Measurements from ENCODE around the gene THAP11.

The THAP11 gene

GRCh38 chr16:67853670-67854069, 11.6 kb downstream of the THAP11 start:
- DNase-seq (ENCODE audit: low read depth), result no peak
- TF ChIP-seq CTCF (IDR thresholded peaks at IDR 0.05; ENCODE audit: insufficient read depth, low read depth, low read length, missing control alignments), result no peak
- H3K4me3 ChIP-seq (ENCODE audit: low read depth, low read length), result no peak overlapping the region

DNA sequence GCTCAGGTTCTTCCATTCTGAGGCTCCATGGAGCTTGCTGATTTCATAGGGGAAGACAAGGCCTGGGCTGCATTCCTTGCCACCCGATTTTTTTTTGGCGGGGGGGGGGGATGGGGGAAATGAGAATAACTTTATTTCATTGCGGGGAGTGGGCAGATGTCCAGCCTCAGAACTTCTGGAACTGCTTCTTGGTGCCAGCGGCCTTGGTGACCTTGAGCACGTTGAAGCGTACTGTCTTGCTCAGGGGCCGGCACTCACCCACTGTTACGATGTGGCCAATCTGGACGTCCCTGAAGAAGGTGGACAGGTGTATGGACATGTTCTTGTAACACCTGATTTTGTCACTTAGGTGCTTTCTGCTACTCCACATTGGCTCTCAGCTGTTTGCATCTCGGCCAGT, 13.7 kb downstream of the THAP11 start:
- no peak for TF ChIP-seq CTCF (IDR thresholded peaks at IDR 0.05; ENCODE audit: insufficient read depth, low read depth, low read length, missing control alignments)
- no peak overlapping the region for H3K4me3 ChIP-seq (ENCODE audit: low read depth, low read length)
- DNase-seq (ENCODE audit: low read depth), result no peak

DNA sequence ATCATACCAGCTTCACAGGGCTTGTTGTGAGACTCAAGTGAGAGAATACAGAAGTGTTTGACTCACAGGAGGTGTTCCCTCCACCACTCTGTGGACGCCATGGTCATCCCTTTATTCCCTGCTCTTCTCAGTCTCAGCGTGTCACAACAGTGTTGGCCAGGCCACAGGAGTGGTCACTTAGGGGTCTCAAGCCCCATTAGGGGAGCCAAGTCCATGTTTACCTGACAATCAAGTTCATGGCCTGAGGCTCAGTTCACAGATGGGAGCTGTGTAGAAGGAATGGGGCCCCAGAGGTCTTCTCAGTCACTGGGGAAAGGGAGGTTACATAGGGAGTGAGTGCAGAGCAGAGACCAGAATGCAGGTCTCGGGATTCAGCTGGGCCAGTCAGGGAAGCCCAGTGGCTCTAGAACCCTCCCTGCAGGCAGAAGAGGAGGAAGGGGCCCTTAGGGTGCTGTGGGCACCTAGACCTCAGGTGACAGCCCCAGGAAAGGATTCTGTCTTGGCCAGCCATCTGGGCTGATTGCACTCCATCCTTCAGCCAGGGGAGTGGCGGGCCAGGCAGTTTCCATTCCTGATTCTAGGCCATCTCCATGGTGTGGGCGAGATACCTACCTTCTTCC, 14.9 kb downstream of the THAP11 start:
- no peak for TF ChIP-seq CTCF (IDR thresholded peaks at IDR 0.05; ENCODE audit: insufficient read depth, low read depth, low read length, missing control alignments)
- no peak overlapping the region for H3K4me3 ChIP-seq (ENCODE audit: low read depth, low read length)
- DNase-seq (ENCODE audit: low read depth), result no peak

GRCh38 chr16:67857547-67858233, 15.6 kb downstream of the THAP11 start:
- TF ChIP-seq CTCF (IDR thresholded peaks at IDR 0.05; ENCODE audit: insufficient read depth, low read depth, low read length, missing control alignments), result no peak
- no peak for DNase-seq (ENCODE audit: low read depth)
- no peak overlapping the region for H3K4me3 ChIP-seq (ENCODE audit: low read depth, low read length)

DNA sequence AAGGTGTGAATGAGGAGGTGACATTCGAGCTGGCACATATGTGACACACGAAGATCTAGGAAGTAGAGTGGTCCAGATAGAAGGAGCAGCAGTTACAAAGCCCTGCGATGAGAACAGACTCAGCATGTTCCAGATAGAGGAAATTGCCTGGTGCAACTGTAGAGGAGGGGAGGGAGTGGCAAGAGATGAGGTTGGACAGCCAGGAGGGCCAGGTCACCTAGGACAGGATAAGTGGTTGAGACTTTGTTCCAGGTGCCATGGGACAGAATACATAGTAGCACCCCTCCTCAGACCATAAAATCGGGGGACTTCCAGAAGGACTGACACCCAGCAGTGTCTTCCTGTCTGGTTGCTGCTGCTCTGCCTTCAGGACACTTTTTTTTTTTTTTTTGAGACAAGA, 16.4 kb downstream of the THAP11 start:
- no peak for DNase-seq (ENCODE audit: low read depth)
- no peak for TF ChIP-seq CTCF (IDR thresholded peaks at IDR 0.05; ENCODE audit: insufficient read depth, low read depth, low read length, missing control alignments)
- H3K4me3 ChIP-seq (ENCODE audit: low read depth, low read length), result no peak overlapping the region

DNA sequence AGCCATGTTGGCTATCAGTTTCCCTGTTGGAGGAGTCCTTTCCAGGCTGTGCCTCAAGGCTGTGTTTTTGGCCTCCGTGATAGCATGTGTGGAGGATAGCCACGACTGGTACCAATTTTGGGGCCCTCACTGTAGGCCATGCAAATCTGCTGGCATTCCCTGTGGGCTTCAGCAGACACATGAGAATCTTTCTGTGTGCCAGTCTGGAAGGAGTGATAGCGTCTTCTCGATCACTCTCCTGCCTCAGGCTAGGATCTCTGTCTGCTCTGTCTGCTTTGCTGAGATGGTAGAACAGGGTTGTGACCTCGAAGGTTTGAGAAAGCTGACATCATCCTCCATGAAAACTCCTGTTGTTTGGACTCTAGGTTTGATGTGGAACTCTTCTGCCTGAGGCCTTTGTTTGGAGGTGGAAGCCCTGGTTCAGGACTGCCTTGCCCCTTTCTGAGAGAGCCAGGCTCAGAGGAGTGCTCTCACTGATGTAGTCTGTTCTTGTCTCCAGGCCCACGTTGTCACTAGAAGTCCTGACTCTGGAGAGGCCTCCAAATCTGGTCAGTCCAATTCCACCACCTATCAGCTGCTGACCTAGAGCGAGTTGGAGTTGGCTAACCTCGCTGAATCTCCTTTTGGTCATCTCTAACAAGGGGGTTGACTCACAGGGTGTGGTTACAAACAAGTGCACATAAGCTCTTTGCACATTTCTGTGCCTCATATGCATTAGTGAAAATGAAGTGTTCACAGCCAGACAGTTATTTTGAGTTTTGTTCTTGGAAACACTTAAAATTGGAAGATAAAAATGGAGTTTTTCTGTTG, 18.7 kb downstream of the THAP11 start:
- no peak for DNase-seq (ENCODE audit: low read depth)
- TF ChIP-seq CTCF (IDR thresholded peaks at IDR 0.05; ENCODE audit: insufficient read depth, low read depth, low read length, missing control alignments), result no peak
- no peak overlapping the region for H3K4me3 ChIP-seq (ENCODE audit: low read depth, low read length)
